Trophoblast cell (in vitro differentiated cells and primary cell): ENCODE results near the gene LDLRAP1. TPM values are rescaled to one million over a fixed set of nuclear protein-coding genes. Genes with fewer than 3 reads are reported as not detected.
A peak's percentile ranks its signal among the peaks of the same experiment; 100 is the strongest.

Source experiments
- DNase-seq, 2 donors: peaks; one replicate each; pipeline ENCODE4 v3.0.0-alpha.2; 2016
- H2AFZ ChIP-seq: 2 replicates; pipeline ENCODE4 v1.6.1; 2013; ENCODE audit warnings: low read length, moderate library complexity, mild to moderate bottlenecking; ENCODE audit not compliant: insufficient read depth, poor library complexity
- H2AK5ac ChIP-seq: 2 replicates; pipeline ENCODE4 v1.6.1; 2013; ENCODE audit warnings: mild to moderate bottlenecking, low read length
- H2BK120ac ChIP-seq: 2 replicates; pipeline ENCODE4 v1.6.1; 2013; ENCODE audit warnings: low read length, mild to moderate bottlenecking, moderate library complexity; ENCODE audit not compliant: insufficient read depth, poor library complexity
- H2BK12ac ChIP-seq: 2 replicates; pipeline ENCODE4 v1.6.1; 2013; ENCODE audit warnings: mild to moderate bottlenecking, low read length, moderate library complexity
- H2BK5ac ChIP-seq: 2 replicates; pipeline ENCODE4 v1.6.1; 2013; ENCODE audit warnings: low read length, low read depth, moderate library complexity, mild to moderate bottlenecking; ENCODE audit not compliant: poor library complexity
- H3K14ac ChIP-seq: 2 replicates; pipeline ENCODE4 v1.6.1; 2013; ENCODE audit warnings: mild to moderate bottlenecking, low read length
- H3K18ac ChIP-seq: 2 replicates; pipeline ENCODE4 v1.6.1; 2013; ENCODE audit warnings: mild to moderate bottlenecking, low read length
- H3K23ac ChIP-seq: 2 replicates; pipeline ENCODE4 v1.6.1; 2013; ENCODE audit warnings: low read length
- H3K27ac ChIP-seq: 2 replicates; pipeline ENCODE4 v1.5.1; 2013; ENCODE audit warnings: low read depth, mild to moderate bottlenecking, inconsistent platforms, low read length, moderate library complexity
- H3K27me3 ChIP-seq: 2 replicates; pipeline ENCODE4 v1.6.1; 2013; ENCODE audit warnings: inconsistent platforms, mild to moderate bottlenecking, low read length, moderate library complexity; ENCODE audit not compliant: insufficient read depth
- H3K36me3 ChIP-seq, 2 experiments: 1 replicate in 1 of 2; 2 replicates in 1 of 2; pipeline ENCODE4 v1.6.1; 2013; ENCODE audit warnings: low read length in 2 of 2, mild to moderate bottlenecking in 2 of 2, moderate library complexity in 1 of 2; ENCODE audit not compliant: insufficient read depth in 2 of 2, control insufficient read depth in 1 of 2
- H3K4ac ChIP-seq: 2 replicates; pipeline ENCODE4 v1.6.1; 2013; ENCODE audit warnings: low read depth, mild to moderate bottlenecking, low read length, moderate library complexity
- H3K4me1 ChIP-seq, 2 experiments: 1 replicate in 1 of 2; 2 replicates in 1 of 2; pipeline ENCODE4 v1.6.1; 2013; ENCODE audit warnings: low read length in 2 of 2, mild to moderate bottlenecking in 2 of 2, moderate library complexity in 1 of 2; ENCODE audit not compliant: insufficient read depth in 2 of 2, control insufficient read depth in 1 of 2
- H3K4me2 ChIP-seq: 2 replicates; pipeline ENCODE4 v1.6.1; 2013; ENCODE audit warnings: inconsistent platforms, mild to moderate bottlenecking, low read length, moderate library complexity
- H3K4me3 ChIP-seq: 2 replicates; pipeline ENCODE4 v1.5.1; 2013; ENCODE audit warnings: mild to moderate bottlenecking, low read depth, low read length, inconsistent platforms
- H3K79me1 ChIP-seq: one replicate; pipeline ENCODE4 v1.6.1; 2013; ENCODE audit warnings: low read length
- H3K79me2 ChIP-seq: 2 replicates; pipeline ENCODE4 v1.6.1; 2013; ENCODE audit warnings: low read length, mild to moderate bottlenecking; ENCODE audit not compliant: control insufficient read depth, insufficient read depth, poor library complexity
- H3K9ac ChIP-seq: 2 replicates; pipeline ENCODE4 v1.6.1; 2013; ENCODE audit warnings: mild to moderate bottlenecking, low read length
- H3K9me3 ChIP-seq: 2 replicates; pipeline ENCODE4 v1.6.1; 2013; ENCODE audit warnings: low read depth, mild to moderate bottlenecking, control low read depth, inconsistent platforms, low read length; ENCODE audit not compliant: insufficient read depth
- H4K12ac ChIP-seq: 2 replicates; pipeline ENCODE4 v1.6.1; 2013; ENCODE audit warnings: low read depth, mild to moderate bottlenecking, low read length, moderate library complexity
- H4K8ac ChIP-seq: 2 replicates; pipeline ENCODE4 v1.6.1; 2013; ENCODE audit warnings: low read depth, mild to moderate bottlenecking, low read length, moderate library complexity
- H4K91ac ChIP-seq: one replicate; pipeline ENCODE4 v1.6.1; 2013; ENCODE audit warnings: low read depth, mild to moderate bottlenecking, low read length, moderate library complexity
- WGBS: extraction: QIAGEN DNeasy Blood & Tissue Kit; methylation state at CpG from one replicate; pipeline ENCODE4 v1.1.7; 2013; ENCODE audit warnings: missing lambda C conversion rate; ENCODE audit not compliant: insufficient read length, insufficient coverage; ENCODE audit errors: extremely low coverage; 5-methylcytosine and 5-hydroxymethylcytosine counted together
- polyA plus RNA-seq: library from polyadenylated mRNA; stranded (reverse); fragments of 200-250 nt; gene quantifications from 2 replicates; pipeline ENCODE4 v1.2.3, GENCODE V29; 2013

Gene LDLRAP1
- polyA plus RNA-seq, result 4.2 and 4.4 TPM in 2 replicates

- Histone ChIP-seq H3K14ac (peak within 1 kb of the TSS; percentile 91), H3K18ac (peak within 1 kb of the TSS; percentile 85), H3K79me2 (peaks cover 7% of the 10 kb centered on the region), H3K27me3 (no peaks in the 10 kb centered on the region), H4K8ac (peak within 1 kb of the TSS; percentile 87), H3K4me3 (peak within 1 kb of the TSS; percentile 79), H3K4me2 (peak within 1 kb of the TSS; percentile 97), H3K27ac (peak within 1 kb of the TSS; percentile 7), H2BK120ac (peak within 1 kb of the TSS; percentile 89), H3K4ac (peak within 1 kb of the TSS; percentile 41), H3K9me3 (no peaks in the 10 kb centered on the region), H4K91ac (peak within 1 kb of the TSS; percentile 76), H2AK5ac (peak within 1 kb of the TSS; percentile 12), H3K4me1 (peaks cover 11 to 12% of the 10 kb centered on the region in 2 experiments), H3K79me1 (peaks cover 5% of the 10 kb centered on the region), H3K23ac (no peak within 1 kb of the TSS), H2AFZ (peak within 1 kb of the TSS; percentile 89), H3K36me3 (no peaks in the 10 kb centered on the region), H3K9ac (peak within 1 kb of the TSS; percentile 28), H2BK12ac (no peak within 1 kb of the TSS), H2BK5ac (peak within 1 kb of the TSS; percentile 38), H4K12ac (peak within 1 kb of the TSS; percentile 70)
- no CpG with 5 or more reads among the region's 99 CpGs for WGBS
- DNase-seq, result peak; percentile 71 to 89
These were observed at the start of gene LDLRAP1 for GRCh38 chr1:25543425-25544242. LDLRAP1 (plus strand) TSS chr1:25543606; CDS start chr1:25543699, 93 bp downstream.

GRCh38 chr1:25494952-25495351 lies 48.5 kb upstream of the LDLRAP1 start:
- Histone ChIP-seq H3K36me3 (peaks cover 19 to 42% of the 10 kb centered on the region in 2 experiments), H2AK5ac (no peak overlapping the region), H2AFZ (no peak overlapping the region), H3K18ac (no peak overlapping the region), H3K9me3 (peaks cover 1% of the 10 kb centered on the region), H3K9ac (no peak overlapping the region), H3K79me2 (no peaks in the 10 kb centered on the region), H4K12ac (no peak overlapping the region), H3K4me1 (no peaks in the 10 kb centered on the region), H3K27ac (no peak overlapping the region), H3K4me2 (no peak overlapping the region), H2BK5ac (no peak overlapping the region), H3K14ac (no peak overlapping the region), H4K8ac (no peak overlapping the region), H3K4me3 (no peak overlapping the region), H3K79me1 (no peaks in the 10 kb centered on the region), H2BK12ac (no peak overlapping the region), H3K27me3 (no peaks in the 10 kb centered on the region), H3K4ac (no peak overlapping the region), H2BK120ac (no peak overlapping the region), H3K23ac (no peak overlapping the region), H4K91ac (no peak overlapping the region)
- DNase-seq, result no peak
- no CpG with 5 or more reads among the region's 3 CpGs for WGBS

GRCh38 chr1:25500694-25501093 lies 42.7 kb upstream of the LDLRAP1 start:
- H2BK120ac ChIP-seq, result no peak overlapping the region
- H3K36me3 ChIP-seq, result peaks cover 10 to 21% of the 10 kb centered on the region in 2 experiments
- no CpG with 5 or more reads among the region's 1 CpG for WGBS
- no peak overlapping the region for H2AK5ac ChIP-seq
- H3K79me1 ChIP-seq, result no peaks in the 10 kb centered on the region
- H4K91ac ChIP-seq, result no peak overlapping the region
- no peak overlapping the region for H2BK12ac ChIP-seq
- no peak overlapping the region for H2AFZ ChIP-seq
- H3K4me1 ChIP-seq, result peaks cover 2 to 3% of the 10 kb centered on the region in 2 experiments
- no peak overlapping the region for H3K4ac ChIP-seq
- no peak overlapping the region for H3K9ac ChIP-seq
- no peaks in the 10 kb centered on the region for H3K9me3 ChIP-seq
- no peak overlapping the region for H3K4me3 ChIP-seq
- no peak overlapping the region for H2BK5ac ChIP-seq
- H3K23ac ChIP-seq, result no peak overlapping the region
- H3K79me2 ChIP-seq, result no peaks in the 10 kb centered on the region
- H3K14ac ChIP-seq, result no peak overlapping the region
- no peak overlapping the region for H4K8ac ChIP-seq
- no peak overlapping the region for H3K18ac ChIP-seq
- no peak for DNase-seq
- no peaks in the 10 kb centered on the region for H3K27me3 ChIP-seq
- no peak overlapping the region for H4K12ac ChIP-seq
- no peak overlapping the region for H3K4me2 ChIP-seq
- no peak overlapping the region for H3K27ac ChIP-seq

- Histone ChIP-seq H3K14ac (no peak overlapping the region), H3K4me2 (no peak overlapping the region), H3K79me1 (no peaks in the 10 kb centered on the region), H2BK120ac (no peak overlapping the region), H2AFZ (no peak overlapping the region), H3K4me1 (peaks cover 2 to 3% of the 10 kb centered on the region in 2 experiments), H2BK12ac (no peak overlapping the region), H3K36me3 (peaks cover 10 to 19% of the 10 kb centered on the region in 2 experiments), H3K18ac (no peak overlapping the region), H3K4me3 (no peak overlapping the region), H4K91ac (no peak overlapping the region), H4K12ac (no peak overlapping the region), H2AK5ac (no peak overlapping the region), H3K27ac (no peak overlapping the region), H3K27me3 (no peaks in the 10 kb centered on the region), H3K23ac (no peak overlapping the region), H3K9me3 (no peaks in the 10 kb centered on the region), H3K79me2 (no peaks in the 10 kb centered on the region), H4K8ac (no peak overlapping the region), H3K4ac (no peak overlapping the region), H3K9ac (no peak overlapping the region), H2BK5ac (no peak overlapping the region)
- peak; percentile 61 to 80 for DNase-seq
- no CpG with 5 or more reads among the region's 7 CpGs for WGBS
These were observed 42.0 kb upstream of the LDLRAP1 start for GRCh38 chr1:25501235-25502058.
